ENCODE measurements around the gene THSD4.

Gene THSD4

GRCh38 chr15:71707230-71708050, 592.2 kb downstream of the THSD4 start:
- DNase-seq (ENCODE audit: low read depth) = no peak
- TF ChIP-seq CTCF (IDR thresholded peaks at IDR 0.05; ENCODE audit: control insufficient read depth, extremely low read depth, insufficient read depth) = no peak
- H3K4me3 ChIP-seq (ENCODE audit: low read depth, low read length) = no peak overlapping the region

GRCh38 chr15:71708051-71708429, 592.8 kb downstream of the THSD4 start:
- H3K4me3 ChIP-seq (ENCODE audit: low read depth, low read length) = no peak overlapping the region
- no peak for TF ChIP-seq CTCF (IDR thresholded peaks at IDR 0.05; ENCODE audit: control insufficient read depth, extremely low read depth, insufficient read depth)
- no peak for DNase-seq (ENCODE audit: low read depth)

- no peak overlapping the region for H3K4me3 ChIP-seq (ENCODE audit: low read depth, low read length)
- no peak for TF ChIP-seq CTCF (IDR thresholded peaks at IDR 0.05; ENCODE audit: control insufficient read depth, extremely low read depth, insufficient read depth)
- DNase-seq (ENCODE audit: low read depth) = no peak
Measured at GRCh38 chr15:71708741-71709140, 593.5 kb downstream of the THSD4 start.

- no peak for TF ChIP-seq CTCF (IDR thresholded peaks at IDR 0.05; ENCODE audit: control insufficient read depth, extremely low read depth, insufficient read depth)
- DNase-seq (ENCODE audit: low read depth) = no peak
- no peak overlapping the region for H3K4me3 ChIP-seq (ENCODE audit: low read depth, low read length)
Measured at GRCh38 chr15:71709808-71710418, 594.6 kb downstream of the THSD4 start.

- no peak overlapping the region for H3K4me3 ChIP-seq (ENCODE audit: low read depth, low read length)
- no peak for TF ChIP-seq CTCF (IDR thresholded peaks at IDR 0.05; ENCODE audit: control insufficient read depth, extremely low read depth, insufficient read depth)
- no peak for DNase-seq (ENCODE audit: low read depth)
Measured at GRCh38 chr15:71712182-71712581, 596.9 kb downstream of the THSD4 start.

- no peak for TF ChIP-seq CTCF (IDR thresholded peaks at IDR 0.05; ENCODE audit: control insufficient read depth, extremely low read depth, insufficient read depth)
- DNase-seq (ENCODE audit: low read depth) = no peak
Measured at GRCh38 chr15:71713191-71713809, 598.0 kb downstream of the THSD4 start.

More at GRCh38 chr15:71713191-71713809, 598.0 kb downstream of the THSD4 start:
- H3K4me3 ChIP-seq (ENCODE audit: low read depth, low read length) = no peak overlapping the region
